Tibial nerve (tissue), 4 donors: Measurements from ENCODE around the gene AASDH. TPM values are rescaled to one million over a fixed set of nuclear protein-coding genes. Genes with fewer than 3 reads are reported as not detected.
"Not testable (repeated sequence)": the region's sequence is repeated elsewhere in the genome, so short reads cannot be mapped to it uniquely, and the experiment has no call there.

ENCODE experiments used
- DNase-seq, 2 donors: peaks; one replicate each; pipeline ENCODE4 v3.0.0-alpha.2; 2019; ENCODE audit warnings: low spot score in 2 of 2
- H3K27ac ChIP-seq, 4 donors: fragments of 200-600 bp; sonication (generic) in 3 of 4; one replicate each; pipeline ENCODE4 v1.5.1; 2017 to 2019; ENCODE audit warnings: mild to moderate bottlenecking in 1 of 4
- H3K27me3 ChIP-seq, 2 donors: fragments of 200-600 bp; sonication (generic) in 1 of 2; one replicate each; pipeline versions ENCODE4 v1.5.1 to v1.6.0; 2017 to 2019
- H3K36me3 ChIP-seq, 3 donors: fragments of 200-600 bp; sonication (generic); one replicate each; pipeline ENCODE4 v1.5.1; 2018 to 2019
- H3K4me1 ChIP-seq, 4 donors: fragments of 200-600 bp; sonication (generic) in 3 of 4; one replicate each; pipeline ENCODE4 v1.5.1; 2017 to 2019
- H3K4me3 ChIP-seq, 4 donors: fragments of 200-600 bp; sonication (generic) in 3 of 4; one replicate each; pipeline ENCODE4 v1.5.1; 2017 to 2019; ENCODE audit warnings: mild to moderate bottlenecking in 1 of 4, moderate library complexity in 1 of 4
- H3K9me3 ChIP-seq, 4 donors: fragments of 200-600 bp; sonication (generic) in 3 of 4; one replicate each; pipeline ENCODE4 v1.5.1; 2017 to 2019
- CTCF ChIP-seq, 5 experiments: fragments of 200-600 bp in 3 of 5; fragments of 450-650 bp in 2 of 5; sonication (generic) in 3 of 5; IDR thresholded peaks; one replicate each; pipeline ENCODE4 v1.5.1; 2016 to 2019; ENCODE audit warnings: antibody characterized with exemption in 5 of 5, mild to moderate bottlenecking in 3 of 5, moderate library complexity in 2 of 5
- EP300 ChIP-seq, 2 donors: sonication (generic); formaldehyde crosslinking; IDR thresholded peaks; one replicate each; pipeline ENCODE4 v1.6.1; 2017; ENCODE audit warnings: antibody characterized with exemption in 2 of 2, mild to moderate bottlenecking in 1 of 2
- POLR2A ChIP-seq, 2 donors: fragments of 450-650 bp; IDR thresholded peaks; one replicate each; pipeline ENCODE4 v1.6.1; 2017; ENCODE audit warnings: antibody characterized with exemption in 2 of 2, mild to moderate bottlenecking in 2 of 2, moderate library complexity in 2 of 2
- WGBS, 2 donors: methylation state at CpG; one replicate each; pipeline ENCODE4 v1.1.5; 2018; 5-methylcytosine and 5-hydroxymethylcytosine counted together
- total RNA-seq, 4 donors: library from RNA; depleted of rRNA; stranded (reverse); fragments of >200 nt; gene quantifications; one replicate each; pipeline ENCODE4 v1.1.0, GENCODE V29; 2016

Gene AASDH
- total RNA-seq, 4 donors from 2014 or later, result 8.4 to 15.3 (median 12.3) TPM

- Histone ChIP-seq H3K27me3 (no peaks in the 10 kb centered on the region), H3K27ac (no peak overlapping the region), H3K4me3 (no peak overlapping the region), H3K36me3 (peaks cover 0 to 17% (median 0%) of the 10 kb centered on the region in 3 donors), H3K4me1 (peaks cover 0 to 5% (median 0%) of the 10 kb centered on the region in 4 donors), H3K9me3 (no peaks in the 10 kb centered on the region)
- no peak for DNase-seq
- 75 to 76% methylated on average over 2 of the region's 2 CpGs for WGBS, 2 donors
- TF ChIP-seq POLR2A (IDR thresholded peaks at IDR 0.05) (no peak), CTCF (IDR thresholded peaks at IDR 0.05) (no peak), EP300 (IDR thresholded peaks at IDR 0.05) (no peak)
Observed at GRCh38 chr4:56375458-56375857, 11.8 kb downstream of the AASDH start.

DNA sequence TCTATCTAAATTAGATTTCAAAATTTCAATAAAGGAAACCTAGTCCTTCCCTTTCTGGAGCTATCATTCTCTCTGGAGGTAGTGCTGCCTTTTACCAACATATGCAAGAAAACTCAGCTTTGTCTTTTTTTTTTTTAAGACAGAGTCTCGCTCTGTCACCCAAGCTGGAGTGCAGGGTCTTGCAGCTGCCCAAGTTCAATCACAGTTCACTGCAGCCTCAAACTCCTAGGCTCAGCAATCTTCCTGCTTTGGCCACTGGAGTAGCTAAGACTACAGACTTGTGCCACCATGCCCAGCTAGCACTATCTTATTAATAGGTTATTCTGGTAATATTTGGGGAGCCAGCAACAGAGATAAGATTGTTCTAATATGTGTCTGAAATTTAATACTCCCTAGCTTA, 12.3 kb downstream of the AASDH start:
- H3K36me3 ChIP-seq, result peaks cover 0 to 22% (median 0%) of the 10 kb centered on the region in 3 donors
- no peak overlapping the region for H3K27ac ChIP-seq
- H3K9me3 ChIP-seq, result no peaks in the 10 kb centered on the region
- H3K4me3 ChIP-seq, result no peak overlapping the region
- H3K27me3 ChIP-seq, result no peaks in the 10 kb centered on the region
- TF ChIP-seq EP300 (IDR thresholded peaks at IDR 0.05) (no peak), POLR2A (IDR thresholded peaks at IDR 0.05) (no peak), CTCF (IDR thresholded peaks at IDR 0.05) (no peak)
- H3K4me1 ChIP-seq, result peaks cover 0 to 5% (median 0%) of the 10 kb centered on the region in 4 donors
- DNase-seq, result no peak
- 72 to 73% methylated on average over 1 of the region's 1 CpG for WGBS, 2 donors

- H3K36me3 ChIP-seq, result peaks cover 0 to 33% (median 0%) of the 10 kb centered on the region in 3 donors
- TF ChIP-seq POLR2A (IDR thresholded peaks at IDR 0.05), result no peak
- no peak for TF ChIP-seq EP300 (IDR thresholded peaks at IDR 0.05)
- no peak for TF ChIP-seq CTCF (IDR thresholded peaks at IDR 0.05)
- H3K27ac ChIP-seq, result no peak overlapping the region
- no peak overlapping the region for H3K4me3 ChIP-seq
- H3K27me3 ChIP-seq, result no peaks in the 10 kb centered on the region
- 0 to 25% methylated on average over 1 of the region's 1 CpG for WGBS, 2 donors
- DNase-seq, result no peak
- H3K9me3 ChIP-seq, result no peaks in the 10 kb centered on the region
- H3K4me1 ChIP-seq, result peaks cover 0 to 5% (median 0%) of the 10 kb centered on the region in 4 donors
Observed at GRCh38 chr4:56372774-56373173, 14.5 kb downstream of the AASDH start.

GRCh38 chr4:56371426-56372220, 15.7 kb downstream of the AASDH start:
- 40 to 41% methylated on average over 8 of the region's 8 CpGs for WGBS, 2 donors
- TF ChIP-seq CTCF (IDR thresholded peaks at IDR 0.05) (no peak), POLR2A (IDR thresholded peaks at IDR 0.05) (no peak), EP300 (IDR thresholded peaks at IDR 0.05) (no peak)

GRCh38 chr4:56370377-56370776, 16.9 kb downstream of the AASDH start:
- H3K4me1 ChIP-seq, result peaks cover 0 to 5% (median 0%) of the 10 kb centered on the region in 4 donors
- no peaks in the 10 kb centered on the region for H3K27me3 ChIP-seq
- no peak overlapping the region for H3K27ac ChIP-seq
- H3K4me3 ChIP-seq, result no peak overlapping the region
- no peaks in the 10 kb centered on the region for H3K9me3 ChIP-seq
- H3K36me3 ChIP-seq, result peaks cover 0 to 30% (median 0%) of the 10 kb centered on the region in 3 donors
- TF ChIP-seq POLR2A (IDR thresholded peaks at IDR 0.05) (no peak), EP300 (IDR thresholded peaks at IDR 0.05) (no peak), CTCF (IDR thresholded peaks at IDR 0.05) (no peak)
- 85 to 88% methylated on average over 3 of the region's 3 CpGs for WGBS, 2 donors
- DNase-seq, result no peak

More at GRCh38 chr4:56371426-56372220, 15.7 kb downstream of the AASDH start:
- no peak for DNase-seq
- peaks cover 0 to 33% (median 0%) of the 10 kb centered on the region in 3 donors for H3K36me3 ChIP-seq
- H3K27ac ChIP-seq, result peak overlapping the region in 1 of 4 donors; percentile 5
- peaks cover 0 to 5% (median 0%) of the 10 kb centered on the region in 4 donors for H3K4me1 ChIP-seq
- no peaks in the 10 kb centered on the region for H3K27me3 ChIP-seq
- no peaks in the 10 kb centered on the region for H3K9me3 ChIP-seq
- H3K4me3 ChIP-seq, result no peak overlapping the region

- not testable (repeated sequence) for H3K9me3 ChIP-seq, H3K4me1 ChIP-seq, DNase-seq, H3K27me3 ChIP-seq, H3K27ac ChIP-seq, H3K4me3 ChIP-seq
- 96 to 98% methylated on average over 12 of the region's 12 CpGs for WGBS, 2 donors
- peaks cover 0 to 31% (median 0%) of the 10 kb centered on the region in 3 donors for H3K36me3 ChIP-seq
Observed at GRCh38 chr4:56362981-56363380, 24.3 kb downstream of the AASDH start.
